ENCODE data around the gene ZNF750.

- TF ChIP-seq CTCF (IDR thresholded peaks at IDR 0.05) (no peak), POLR2A (IDR thresholded peaks at IDR 0.05) (no peak)
Measured at GRCh38 chr17:82788206-82789001, 51.4 kb downstream of the ZNF750 start.
